Loucy (cell line): Measurements from ENCODE around the gene ARHGAP24.

Experiments
- H2AFZ ChIP-seq: fragments of 200-600 bp; sonication (generic); 2 replicates; pipeline ENCODE4 v1.6.0; 2016; ENCODE audit warnings: antibody characterized with exemption, mild to moderate bottlenecking, low read length, moderate library complexity
- H3F3A ChIP-seq: fragments of 200-600 bp; 2 replicates; pipeline ENCODE4 v1.6.0; 2016; ENCODE audit warnings: antibody characterized with exemption, low read depth, mild to moderate bottlenecking
- H3K27me3 ChIP-seq: fragments of 200-600 bp; sonication (generic); 2 replicates; pipeline ENCODE4 v1.6.1; 2014; ENCODE audit warnings: low read length, mild to moderate bottlenecking; ENCODE audit not compliant: insufficient read depth, poor library complexity, severe bottlenecking
- H3K36me3 ChIP-seq: fragments of 200-600 bp; sonication (generic); 2 replicates; pipeline ENCODE4 v1.6.1; 2016; ENCODE audit warnings: low read length; ENCODE audit not compliant: insufficient read depth
- H3K4me1 ChIP-seq: fragments of 200-600 bp; sonication (generic); 2 replicates; pipeline ENCODE4 v1.5.1; 2014; ENCODE audit warnings: low read length, mild to moderate bottlenecking; ENCODE audit not compliant: insufficient read depth, poor library complexity, severe bottlenecking
- H3K4me2 ChIP-seq: fragments of 200-600 bp; sonication (generic); 2 replicates; pipeline ENCODE4 v1.6.0; 2014; ENCODE audit warnings: antibody characterized with exemption, low read length, low read depth, mild to moderate bottlenecking; ENCODE audit not compliant: poor library complexity, severe bottlenecking
- H3K4me3 ChIP-seq: fragments of 200-600 bp; sonication (generic); 2 replicates; pipeline ENCODE4 v1.5.1; 2014; ENCODE audit warnings: low read length, mild to moderate bottlenecking, mixed read lengths; ENCODE audit not compliant: poor library complexity, severe bottlenecking
- H3K79me2 ChIP-seq: fragments of 200-600 bp; sonication (generic); 2 replicates; pipeline ENCODE4 v1.6.1; 2014; ENCODE audit warnings: low read length; ENCODE audit not compliant: insufficient read depth
- H3K9ac ChIP-seq: fragments of 200-600 bp; sonication (generic); 2 replicates; pipeline ENCODE4 v1.6.0; 2014; ENCODE audit warnings: mild to moderate bottlenecking, low read depth, low read length, moderate library complexity; ENCODE audit not compliant: poor library complexity, severe bottlenecking
- H3K9me2 ChIP-seq: fragments of 200-600 bp; sonication (generic); replicated peaks from 2 replicates; pipeline ENCODE4 v1.6.1; 2016; ENCODE audit warnings: low read depth, low read length, mixed read lengths
- H3K9me3 ChIP-seq: fragments of 200-600 bp; sonication (generic); 2 replicates; pipeline ENCODE4 v1.6.1; 2014; ENCODE audit warnings: mild to moderate bottlenecking, antibody characterized with exemption, low read length, low read depth; ENCODE audit not compliant: insufficient read depth
- H4K20me1 ChIP-seq: fragments of 200-600 bp; sonication (generic); 2 replicates; pipeline ENCODE4 v1.6.0; 2014; ENCODE audit warnings: antibody characterized with exemption, low read length, mild to moderate bottlenecking; ENCODE audit not compliant: insufficient read depth, poor library complexity, severe bottlenecking
- CTCF ChIP-seq: fragments of 200-600 bp; sonication (generic); conservative IDR thresholded peaks from 2 replicates; pipeline ENCODE4 v1.5.1; 2014; ENCODE audit warnings: mild to moderate bottlenecking, antibody characterized with exemption, low read length
- EZH2phosphoT487 ChIP-seq: fragments of 200-600 bp; IDR thresholded peaks from 2 replicates; pipeline ENCODE4 v1.6.1; 2018; ENCODE audit warnings: antibody characterized with exemption, mild to moderate bottlenecking, moderate library complexity, borderline replicate concordance

ARHGAP24 gene

GRCh38 chr4:86026720-86027119, 551.8 kb downstream of the ARHGAP24 start:
- Histone ChIP-seq H3F3A (no peaks in the 10 kb centered on the region), H3K9me2 (no peaks in the 10 kb centered on the region), H3K4me1 (peaks cover 8% of the 10 kb centered on the region), H2AFZ (no peak overlapping the region), H3K9ac (no peak overlapping the region), H3K9me3 (no peaks in the 10 kb centered on the region), H4K20me1 (no peaks in the 10 kb centered on the region), H3K4me2 (no peak overlapping the region), H3K27me3 (no peaks in the 10 kb centered on the region), H3K79me2 (no peaks in the 10 kb centered on the region), H3K36me3 (no peaks in the 10 kb centered on the region), H3K4me3 (no peak overlapping the region)
- TF ChIP-seq EZH2phosphoT487 (no peak), CTCF (no peak)

- Histone ChIP-seq H3K9ac (no peak overlapping the region), H2AFZ (no peak overlapping the region), H3K27me3 (no peaks in the 10 kb centered on the region)
Observed at GRCh38 chr4:86031927-86032326, 557.0 kb downstream of the ARHGAP24 start.

GRCh38 chr4:86032476-86033022, 557.6 kb downstream of the ARHGAP24 start:
- H3K79me2 ChIP-seq = no peaks in the 10 kb centered on the region
- no peak for TF ChIP-seq EZH2phosphoT487
- TF ChIP-seq CTCF = no peak
- H3K9ac ChIP-seq = no peak overlapping the region
- no peaks in the 10 kb centered on the region for H3K9me2 ChIP-seq
- H3K27me3 ChIP-seq = no peaks in the 10 kb centered on the region
- no peaks in the 10 kb centered on the region for H3F3A ChIP-seq
- peaks cover 25% of the 10 kb centered on the region for H3K4me1 ChIP-seq
- no peak overlapping the region for H3K4me2 ChIP-seq
- H3K36me3 ChIP-seq = no peaks in the 10 kb centered on the region
- H3K9me3 ChIP-seq = no peaks in the 10 kb centered on the region
- H2AFZ ChIP-seq = 0 out of 2 replicates have a peak overlapping the region, but pooled peaks have one; percentile 45
- H3K4me3 ChIP-seq = no peak overlapping the region
- no peaks in the 10 kb centered on the region for H4K20me1 ChIP-seq

More at GRCh38 chr4:86031927-86032326, 557.0 kb downstream of the ARHGAP24 start:
- Histone ChIP-seq H3K4me1 (peaks cover 20% of the 10 kb centered on the region), H3K9me3 (no peaks in the 10 kb centered on the region), H4K20me1 (no peaks in the 10 kb centered on the region), H3K4me2 (no peak overlapping the region), H3K4me3 (no peak overlapping the region), H3K9me2 (no peaks in the 10 kb centered on the region), H3K79me2 (no peaks in the 10 kb centered on the region), H3K36me3 (no peaks in the 10 kb centered on the region), H3F3A (no peaks in the 10 kb centered on the region)
- no peak for TF ChIP-seq EZH2phosphoT487
- no peak for TF ChIP-seq CTCF
